HTERT RPE-1 (cell line): ENCODE results near the gene FLVCR2.
"Not testable (repeated sequence)": the region's sequence is repeated elsewhere in the genome, so short reads cannot be mapped to it uniquely, and the experiment has no call there.

Experiments
- in situ Hi-C: fragments of 300-500 bp; cut with MboI; formaldehyde crosslinking; loops from 4 replicates; pipeline ENCODE4 v1.14.3; 2020; ENCODE audit warnings: low sequenced_read_pairs

FLVCR2 gene

DNA sequence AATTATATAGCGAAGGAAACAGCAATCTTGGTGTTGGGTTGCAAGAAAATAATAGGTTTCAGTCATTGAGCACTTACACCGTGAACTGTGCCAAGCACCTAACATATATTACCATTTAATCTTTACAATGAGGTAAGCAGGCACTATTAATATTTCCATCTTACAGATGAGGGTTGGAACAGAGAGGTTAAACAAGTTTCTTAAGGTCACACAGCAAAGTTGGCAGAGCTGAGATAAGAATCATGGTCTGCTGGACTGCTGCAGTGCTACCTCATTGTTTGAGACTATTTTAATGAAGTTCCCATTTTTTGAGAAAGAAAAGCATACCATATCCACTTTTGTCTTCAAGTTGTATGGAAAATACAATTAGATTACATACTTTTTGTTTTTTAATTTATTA is 80.5 kb downstream of the FLVCR2 start:
- in situ Hi-C loops = no loop called here

DNA sequence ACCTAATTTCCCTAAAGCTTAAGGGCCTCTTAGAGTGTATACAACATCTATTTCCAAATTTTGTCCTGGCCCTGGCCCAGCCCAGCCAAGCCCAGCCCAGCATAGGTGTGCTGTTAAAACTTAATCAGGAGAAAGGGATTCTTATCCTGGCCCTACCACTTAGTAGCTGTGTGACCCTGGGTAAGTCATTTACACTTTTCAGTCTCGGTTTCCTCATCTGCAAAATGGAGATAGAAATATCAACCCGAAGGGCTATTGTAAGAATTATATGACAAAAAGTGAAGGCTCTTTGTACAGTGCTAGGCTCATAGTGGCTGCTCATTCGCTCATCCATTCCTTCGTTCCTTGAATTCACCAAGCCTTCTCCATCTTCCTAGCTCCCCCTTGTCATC is 81.8 kb downstream of the FLVCR2 start:
- in situ Hi-C loops = no loop called here

DNA sequence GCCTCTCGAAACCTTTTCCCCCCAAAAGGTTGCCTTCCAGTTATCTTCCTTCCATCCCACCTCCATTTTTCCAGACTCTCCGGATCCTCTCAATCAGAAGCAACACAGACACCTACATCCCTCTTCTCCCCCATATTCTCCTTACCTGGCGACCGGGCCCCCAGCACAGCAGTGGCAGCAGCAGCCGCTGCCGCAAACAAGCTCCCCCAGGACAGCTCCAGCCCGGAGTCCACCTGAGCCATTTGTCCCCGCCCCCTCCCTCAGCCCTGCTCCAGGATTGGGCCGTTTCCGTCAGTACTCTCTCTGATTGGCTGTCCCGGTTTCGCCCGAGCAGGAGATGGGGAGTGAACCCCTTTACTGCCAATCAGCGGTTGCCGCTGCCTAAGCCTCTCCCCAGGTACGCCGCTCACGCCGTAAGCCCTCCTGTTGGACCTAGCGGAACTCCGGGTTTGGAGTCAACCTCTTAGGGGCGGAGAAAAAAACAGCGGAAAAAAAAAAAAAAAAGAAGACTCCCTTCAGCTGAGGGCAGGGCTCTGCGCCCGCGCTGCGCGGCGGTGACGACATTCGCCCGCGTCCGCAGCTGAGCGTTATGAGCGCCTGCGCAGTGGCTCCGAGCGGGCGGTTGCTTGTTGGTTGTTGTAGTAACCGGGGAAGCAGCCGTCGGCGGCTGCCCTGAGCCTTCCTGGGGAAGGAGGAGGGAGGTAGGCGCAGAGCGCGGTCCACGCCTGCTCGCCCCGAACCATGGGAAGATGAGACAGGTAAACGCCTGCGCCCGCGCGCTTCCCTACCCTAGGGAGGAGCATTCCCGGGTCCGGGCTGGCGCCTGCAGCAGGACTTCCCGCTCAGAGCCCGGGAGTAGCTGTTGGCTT is 82.4 kb downstream of the FLVCR2 start, which contains the start of the genes ERG28 and TTLL5:
TSS of gene ERG28 (minus strand) at position 247 of the 869 bp plus-strand sequence. CDS start 3,374 bp downstream, outside the sequence.
TSS of gene TTLL5 (plus strand) at position 617 of the 869 bp plus-strand sequence. CDS start 1,904 bp downstream, outside the sequence.
- in situ Hi-C loops = no loop called here

DNA sequence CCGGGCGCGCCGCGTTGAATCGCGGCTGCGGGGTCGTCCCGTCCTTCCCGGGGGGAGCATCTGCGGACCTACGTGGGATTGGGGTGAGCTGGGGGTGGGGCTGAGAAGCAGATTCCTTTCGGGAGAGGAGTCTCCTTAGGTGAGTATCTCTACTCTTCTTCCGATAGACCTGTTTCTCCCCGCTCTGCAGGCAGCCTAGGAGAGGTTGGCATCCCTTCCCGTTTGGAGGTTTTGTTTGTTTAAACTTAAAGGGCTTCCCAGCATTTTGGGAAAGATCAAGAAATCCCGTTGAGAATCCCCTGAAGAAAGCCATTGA is 83.0 kb downstream of the FLVCR2 start:
- in situ Hi-C loops = no loop called here

DNA sequence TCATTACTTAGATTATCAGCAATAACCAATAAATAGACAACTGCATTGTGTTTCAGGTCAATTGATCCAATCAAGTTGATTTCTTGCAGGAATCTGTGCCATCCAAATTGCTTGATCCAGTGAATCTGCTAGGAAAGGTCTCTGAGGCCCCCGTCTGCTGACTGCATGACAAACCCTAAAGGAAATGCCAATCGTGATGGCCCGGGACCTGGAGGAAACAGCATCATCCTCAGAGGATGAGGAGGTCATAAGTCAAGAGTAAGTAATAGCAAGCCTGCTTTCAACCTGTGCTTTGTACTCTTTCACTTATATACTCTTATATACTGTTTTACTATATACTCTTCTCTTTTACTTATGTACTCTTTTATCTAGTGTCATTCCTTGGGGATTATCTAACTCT is 84.5 kb downstream of the FLVCR2 start:
- in situ Hi-C loops = no loop called here

DNA sequence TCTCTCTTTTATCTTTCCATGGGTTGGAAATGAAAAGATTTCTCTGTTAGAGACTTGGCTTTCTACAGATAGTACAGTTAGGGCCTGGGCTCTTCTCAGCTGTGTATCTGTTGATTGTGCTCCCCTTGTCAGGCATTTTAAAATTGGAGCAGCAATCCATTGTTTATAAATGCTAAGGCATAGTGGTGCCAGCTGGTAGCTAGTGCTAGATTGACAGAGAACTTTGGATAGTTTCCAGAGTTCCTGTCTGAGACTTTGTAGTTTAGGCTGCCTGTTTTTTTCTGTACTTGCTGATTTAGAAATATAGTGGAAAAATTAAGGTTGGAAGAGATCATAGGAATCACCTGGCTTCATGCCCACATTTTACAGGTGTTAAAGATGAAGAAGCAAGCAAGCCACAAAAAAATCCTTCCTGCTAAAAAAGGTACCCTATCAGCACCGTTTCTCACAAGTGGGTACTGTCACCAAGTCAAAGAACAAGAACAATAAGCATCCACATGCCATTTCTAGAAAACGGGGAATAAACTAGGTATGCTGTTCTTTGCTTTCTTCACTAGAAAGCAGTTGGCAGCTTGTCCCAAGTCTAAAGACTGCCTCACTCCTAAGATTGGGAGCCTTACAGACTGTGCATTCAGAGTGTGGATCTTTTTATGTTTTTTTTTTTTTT is 88.8 kb downstream of the FLVCR2 start:
- in situ Hi-C loops = no loop called here

DNA sequence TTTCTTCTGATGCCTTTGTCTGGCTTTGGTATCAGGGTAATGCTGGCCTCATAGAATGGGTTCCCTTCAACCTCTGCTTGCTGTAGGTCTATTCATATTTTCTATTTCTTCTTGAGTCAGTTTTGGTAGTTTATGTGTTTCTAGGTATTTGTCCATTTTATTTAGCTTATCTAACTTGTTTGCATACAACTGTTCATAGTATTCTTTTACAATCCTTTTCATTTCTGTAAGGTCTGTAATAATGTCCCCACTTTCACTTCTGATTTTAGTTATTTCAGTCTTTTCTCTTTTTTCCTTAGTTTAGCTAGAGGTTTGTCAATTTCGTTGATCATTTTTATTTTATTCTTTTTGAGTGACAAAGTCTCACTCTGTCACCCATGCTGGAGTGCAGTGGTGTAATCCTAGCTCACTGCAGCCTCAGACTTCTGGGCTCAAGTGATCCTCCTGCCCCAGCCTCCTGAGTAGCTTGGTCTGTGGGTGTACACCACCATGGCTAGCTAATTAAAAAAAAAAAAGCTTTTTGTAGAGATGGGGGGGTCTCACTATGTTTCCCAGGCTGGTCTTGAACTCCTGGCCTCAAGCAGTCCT is 94.3 kb downstream of the FLVCR2 start:
- in situ Hi-C loops = no loop called here

DNA sequence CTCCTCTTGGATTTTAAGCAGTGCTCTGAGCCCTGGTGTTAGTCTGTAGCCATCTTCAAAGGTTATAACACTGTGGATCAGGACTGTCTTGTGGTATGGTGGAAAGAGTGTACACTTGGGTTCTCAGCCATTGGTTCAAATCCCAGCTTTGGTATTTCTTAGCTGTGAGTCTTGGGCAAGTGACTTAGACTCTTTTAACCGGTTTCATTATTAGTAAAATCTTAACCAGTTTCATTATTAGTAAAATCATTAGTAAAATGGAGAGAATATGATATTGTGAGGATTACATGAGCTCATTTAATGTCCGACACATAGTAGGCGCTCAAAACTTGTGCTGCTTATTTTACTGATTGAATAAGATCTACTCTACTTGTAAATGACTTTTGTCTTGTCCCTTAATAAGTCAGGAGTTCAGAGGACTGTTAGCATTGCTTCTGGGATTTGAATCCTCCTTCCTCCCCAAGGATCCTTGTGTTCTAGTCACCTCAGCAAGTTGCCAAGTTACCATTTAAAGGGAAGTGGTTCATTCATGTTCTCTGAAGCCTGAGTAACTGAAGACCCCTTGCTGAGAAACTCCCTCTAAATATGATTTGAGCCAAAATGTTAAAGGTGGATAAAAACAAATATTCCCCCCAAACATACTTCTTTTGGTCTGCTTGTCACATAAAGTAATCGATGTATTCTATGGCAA is 95.1 kb downstream of the FLVCR2 start:
- in situ Hi-C loops = no loop called here

DNA sequence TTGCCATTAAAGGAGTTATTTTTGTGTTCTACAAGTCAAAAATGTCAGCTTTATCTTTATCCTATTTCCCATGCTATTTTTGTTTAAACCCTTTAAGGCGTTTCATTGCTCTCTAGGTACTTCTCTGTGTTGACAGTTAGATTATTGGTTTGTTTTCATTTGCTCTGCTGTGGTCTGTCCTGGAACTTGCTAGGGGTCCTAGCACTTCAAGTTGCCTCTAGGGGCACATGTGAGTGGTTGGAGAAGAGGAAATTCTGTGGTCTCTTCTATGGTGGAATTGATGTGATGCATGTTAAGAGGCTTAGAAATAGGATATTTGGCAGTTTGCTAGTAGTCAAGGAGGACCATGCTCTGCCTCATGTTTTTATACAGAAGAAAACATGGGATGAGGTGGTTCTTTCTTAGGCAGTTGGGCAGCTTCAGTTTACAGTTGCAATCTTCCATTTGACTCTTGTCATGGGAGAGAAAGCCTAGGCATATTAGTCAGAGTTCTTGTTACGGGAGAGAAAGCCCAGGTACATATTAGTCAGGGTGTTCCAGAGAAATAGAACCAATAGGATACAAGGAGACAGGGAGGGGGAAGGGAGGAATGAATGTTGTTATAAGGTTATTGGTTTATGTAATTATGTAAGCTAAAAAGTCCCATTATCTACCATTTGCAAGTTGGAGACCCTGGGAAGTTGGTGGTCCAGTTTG is 97.0 kb downstream of the FLVCR2 start:
- in situ Hi-C loops = no loop called here

DNA sequence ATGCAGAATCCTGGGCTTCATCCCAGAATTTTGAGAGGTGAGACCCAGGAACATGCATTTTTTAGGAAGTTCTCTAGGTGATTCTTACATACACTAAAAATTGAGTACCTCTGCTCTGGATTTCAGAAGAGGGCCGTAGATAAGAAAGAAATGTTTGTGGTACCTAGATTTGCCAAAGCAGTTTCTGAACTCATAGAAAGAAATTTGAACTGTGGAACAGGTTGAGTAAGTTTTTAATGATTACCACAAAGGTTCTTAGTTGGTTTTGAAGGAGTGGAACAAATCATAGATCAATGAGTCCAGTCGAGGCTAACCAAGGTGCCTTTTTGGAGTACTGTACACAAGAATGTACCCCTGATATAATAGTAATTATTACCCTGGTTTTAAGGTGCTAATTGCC is 107.5 kb downstream of the FLVCR2 start:
- in situ Hi-C loops = no loop called here

DNA sequence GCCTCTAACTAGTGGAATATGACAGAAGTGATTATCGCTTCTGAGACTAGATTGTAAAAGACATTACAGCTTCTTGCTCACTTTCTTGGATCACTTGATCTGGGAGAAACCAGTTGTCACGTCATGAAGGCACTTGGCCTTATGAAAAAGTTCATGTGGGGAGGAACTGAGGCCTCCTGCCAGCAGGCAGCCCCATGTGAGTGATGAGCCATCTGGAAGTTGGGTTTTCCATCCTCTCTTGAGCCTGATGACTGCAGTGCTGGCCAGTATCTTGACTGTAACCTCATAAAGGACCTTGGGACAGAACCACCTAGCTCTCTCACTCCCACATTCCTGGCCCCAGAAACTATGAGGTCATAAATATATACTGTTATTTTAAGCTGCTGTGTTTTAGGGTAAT is 110.6 kb downstream of the FLVCR2 start:
- in situ Hi-C loops = no loop called here

DNA sequence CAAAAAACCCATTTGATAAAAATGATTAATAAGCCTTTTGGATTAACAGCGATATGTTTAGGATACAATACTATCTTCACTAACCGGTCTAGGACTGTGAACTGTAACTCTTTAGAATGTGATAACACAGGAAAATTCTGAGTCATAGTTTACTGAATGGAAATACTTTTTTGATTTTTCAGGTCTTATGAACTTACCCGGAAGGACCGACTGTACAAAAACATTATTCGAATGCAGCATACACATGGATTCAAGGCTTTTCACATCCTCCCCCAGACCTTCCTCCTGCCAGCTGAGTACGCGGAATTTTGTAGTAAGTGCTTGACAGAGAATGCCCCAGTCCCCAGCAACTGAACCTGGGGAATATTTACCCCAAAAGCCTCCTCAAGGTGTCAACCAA is 111.6 kb downstream of the FLVCR2 start:
- in situ Hi-C loops = no loop called here

DNA sequence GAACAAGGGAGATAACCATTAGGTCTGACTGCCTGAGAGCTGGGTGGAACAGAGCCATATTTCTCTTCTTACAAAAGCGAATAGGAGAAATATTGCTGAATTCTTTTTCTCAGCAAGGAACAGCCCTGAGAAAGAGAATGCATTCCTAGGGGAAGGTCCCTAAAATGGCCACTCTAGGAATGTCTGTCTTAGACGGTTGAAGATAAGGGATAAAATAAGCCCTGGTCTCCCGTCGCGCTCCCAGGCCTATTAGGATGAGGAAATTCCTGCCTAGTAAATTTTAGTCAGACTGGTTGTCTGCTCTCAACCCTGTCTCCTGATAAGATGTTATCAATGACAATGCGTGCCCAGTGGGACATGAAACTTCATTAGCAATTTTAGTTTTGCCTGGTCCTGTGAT is 116.6 kb downstream of the FLVCR2 start:
- in situ Hi-C loops = not testable (repeated sequence)

DNA sequence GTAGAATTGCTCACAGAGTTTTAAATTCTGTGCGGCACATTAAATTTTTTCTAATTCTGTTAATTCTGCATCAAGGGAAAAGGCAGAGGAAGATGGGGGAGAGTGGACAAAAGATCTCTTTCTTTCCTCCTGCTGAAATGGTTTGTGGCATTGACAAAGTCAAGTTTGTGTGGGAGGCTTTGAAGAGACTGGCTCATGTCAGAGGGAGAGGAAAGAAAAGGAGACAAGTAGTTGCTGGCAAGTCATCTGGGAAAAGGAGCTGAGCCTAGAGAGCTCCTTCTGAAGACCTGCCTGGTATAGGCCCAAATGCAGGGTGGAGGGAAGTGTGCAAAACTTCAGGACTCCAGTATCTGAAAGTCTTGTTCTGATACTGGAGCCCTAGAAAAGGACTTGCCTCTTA is 119.0 kb downstream of the FLVCR2 start:
- in situ Hi-C loops = no loop called here
